ENCODE measurements around the gene ZFP92.

The ZFP92 gene

DNA sequence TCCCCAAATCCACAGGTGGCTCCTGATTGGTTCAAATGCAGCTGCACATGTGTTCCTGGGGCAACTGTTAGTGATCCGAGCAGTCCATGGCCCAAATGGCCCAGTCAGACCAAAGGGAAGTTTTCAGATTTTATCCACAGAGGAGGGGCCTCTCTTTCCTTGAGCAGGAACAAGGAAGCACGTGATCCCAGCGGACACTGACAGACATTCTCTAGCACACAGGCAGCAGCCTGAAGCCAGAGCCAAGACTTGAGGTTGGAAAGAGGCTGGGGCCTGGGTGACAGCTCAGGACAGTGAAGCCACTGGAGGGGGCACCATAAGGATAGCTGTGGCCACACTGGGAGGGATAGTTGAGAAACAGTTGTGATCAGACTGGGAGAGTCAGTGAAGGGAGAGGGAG is 3.5 kb upstream of the ZFP92 start:
- no peak overlapping the region for H2AFZ ChIP-seq (ENCODE audit: low read length)
- no peak overlapping the region for H3K27ac ChIP-seq (ENCODE audit: low read length)
- H3F3A ChIP-seq (ENCODE audit: insufficient read depth, low read length) = no peaks in the 10 kb centered on the region
- no peaks in the 10 kb centered on the region for H3K9me3 ChIP-seq (replicated peaks; ENCODE audit: insufficient read depth, low read length)
- no peak for DNase-seq
- peaks cover 24% of the 10 kb centered on the region; the same call in 1 of the 2 replicates for H3K27me3 ChIP-seq (replicated peaks; ENCODE audit: insufficient read depth, low read length)
- H3K79me2 ChIP-seq (ENCODE audit: low read length) = no peaks in the 10 kb centered on the region
- no peaks in the 10 kb centered on the region for H3K4me1 ChIP-seq (ENCODE audit: low read length)
- H4K20me1 ChIP-seq (ENCODE audit: insufficient read depth, low read length) = no peaks in the 10 kb centered on the region
- no peaks in the 10 kb centered on the region for H3K36me3 ChIP-seq (replicated peaks; ENCODE audit: insufficient read depth, low read length)
- no peak overlapping the region for H3K4me3 ChIP-seq (ENCODE audit: low read length)
- H3K9ac ChIP-seq (ENCODE audit: low read length) = no peak overlapping the region
- TF ChIP-seq, protein P1, sequence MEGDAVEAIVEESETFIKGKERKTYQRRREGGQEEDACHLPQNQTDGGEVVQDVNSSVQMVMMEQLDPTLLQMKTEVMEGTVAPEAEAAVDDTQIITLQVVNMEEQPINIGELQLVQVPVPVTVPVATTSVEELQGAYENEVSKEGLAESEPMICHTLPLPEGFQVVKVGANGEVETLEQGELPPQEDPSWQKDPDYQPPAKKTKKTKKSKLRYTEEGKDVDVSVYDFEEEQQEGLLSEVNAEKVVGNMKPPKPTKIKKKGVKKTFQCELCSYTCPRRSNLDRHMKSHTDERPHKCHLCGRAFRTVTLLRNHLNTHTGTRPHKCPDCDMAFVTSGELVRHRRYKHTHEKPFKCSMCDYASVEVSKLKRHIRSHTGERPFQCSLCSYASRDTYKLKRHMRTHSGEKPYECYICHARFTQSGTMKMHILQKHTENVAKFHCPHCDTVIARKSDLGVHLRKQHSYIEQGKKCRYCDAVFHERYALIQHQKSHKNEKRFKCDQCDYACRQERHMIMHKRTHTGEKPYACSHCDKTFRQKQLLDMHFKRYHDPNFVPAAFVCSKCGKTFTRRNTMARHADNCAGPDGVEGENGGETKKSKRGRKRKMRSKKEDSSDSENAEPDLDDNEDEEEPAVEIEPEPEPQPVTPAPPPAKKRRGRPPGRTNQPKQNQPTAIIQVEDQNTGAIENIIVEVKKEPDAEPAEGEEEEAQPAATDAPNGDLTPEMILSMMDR (IDR thresholded peaks at IDR 0.05; ENCODE audit: low read length) = no peak
- no peak for TF ChIP-seq EZH2phosphoT487 (IDR thresholded peaks at IDR 0.05; ENCODE audit: low read length)
- no peak for TF ChIP-seq EZH2 (optimal IDR thresholded peaks at IDR 0.05; ENCODE audit: low read depth, low read length)
- no peak overlapping the region for H3K4me2 ChIP-seq (ENCODE audit: low read depth, low read length)
- H3K9me2 ChIP-seq (replicated peaks; ENCODE audit: insufficient read depth, low read length) = no peaks in the 10 kb centered on the region

DNA sequence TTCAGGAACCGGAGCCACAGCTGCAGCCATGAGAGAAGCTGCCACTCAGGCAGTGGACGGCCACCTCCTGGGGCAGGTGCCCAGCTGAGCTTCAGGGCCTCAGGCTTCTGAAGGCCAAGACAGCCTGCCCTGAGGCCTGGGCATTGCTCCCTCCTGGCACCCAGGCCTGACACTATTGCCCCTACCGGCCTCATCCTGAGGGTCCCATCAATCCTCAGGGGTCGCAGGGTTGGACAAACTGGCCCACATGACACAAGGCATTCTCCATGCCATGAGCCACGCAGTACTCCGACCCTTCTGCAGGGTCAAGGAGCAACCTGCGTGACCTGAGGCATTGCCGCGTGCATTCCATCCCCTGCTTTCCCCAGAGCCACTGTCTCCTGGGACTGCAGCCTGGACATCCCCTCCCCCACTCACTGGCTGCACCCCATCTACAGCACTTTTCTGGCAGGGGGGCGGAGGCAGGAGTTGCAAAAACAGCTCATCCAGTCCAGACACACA is 3.0 kb upstream of the ZFP92 start:
- Histone ChIP-seq H3K9ac (ENCODE audit: low read length) (no peak overlapping the region), H3K27me3 (replicated peaks; ENCODE audit: insufficient read depth, low read length) (peaks cover 24% of the 10 kb centered on the region; the same call in 1 of the 2 replicates)
- no peak for TF ChIP-seq EZH2phosphoT487 (IDR thresholded peaks at IDR 0.05; ENCODE audit: low read length)
- no peak for TF ChIP-seq EZH2 (optimal IDR thresholded peaks at IDR 0.05; ENCODE audit: low read depth, low read length)
- TF ChIP-seq, protein P1 (IDR thresholded peaks at IDR 0.05; ENCODE audit: low read length) = no peak

DNA sequence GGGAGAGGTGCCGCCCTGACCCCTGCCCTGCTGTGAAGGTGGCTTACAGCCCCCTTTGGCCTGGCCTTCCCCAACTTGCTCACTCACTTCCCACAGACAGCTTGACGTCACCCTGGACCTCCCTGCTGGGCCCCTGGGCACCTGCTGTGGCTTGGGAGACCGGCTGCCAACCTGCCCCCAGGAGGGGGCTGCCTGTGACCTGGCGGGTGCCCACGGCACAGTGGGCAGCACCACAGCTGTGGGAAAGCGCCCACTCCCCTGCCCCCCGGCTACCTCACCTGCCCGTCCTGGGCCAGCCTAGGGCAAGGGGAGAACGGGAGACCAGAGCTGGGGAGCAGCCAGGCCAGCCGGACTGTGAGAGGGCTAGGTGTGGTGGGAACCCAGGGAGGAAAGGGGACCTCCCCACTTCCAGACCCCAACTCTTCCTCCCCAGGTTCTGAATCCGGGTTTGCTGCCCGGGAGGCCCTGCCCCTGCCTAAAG is 2.4 kb upstream of the ZFP92 start:
- Histone ChIP-seq H3K27me3 (replicated peaks; ENCODE audit: insufficient read depth, low read length) (peaks cover 24% of the 10 kb centered on the region; the same call in 1 of the 2 replicates), H3K9ac (ENCODE audit: low read length) (no peak overlapping the region), H3K9me2 (replicated peaks; ENCODE audit: insufficient read depth, low read length) (no peaks in the 10 kb centered on the region), H4K20me1 (ENCODE audit: insufficient read depth, low read length) (no peaks in the 10 kb centered on the region), H3K4me2 (ENCODE audit: low read depth, low read length) (no peak overlapping the region), H3K4me1 (ENCODE audit: low read length) (no peaks in the 10 kb centered on the region), H3K79me2 (ENCODE audit: low read length) (no peaks in the 10 kb centered on the region), H2AFZ (ENCODE audit: low read length) (no peak overlapping the region), H3F3A (ENCODE audit: insufficient read depth, low read length) (no peaks in the 10 kb centered on the region), H3K27ac (ENCODE audit: low read length) (no peak overlapping the region), H3K36me3 (replicated peaks; ENCODE audit: insufficient read depth, low read length) (no peaks in the 10 kb centered on the region), H3K9me3 (replicated peaks; ENCODE audit: insufficient read depth, low read length) (no peaks in the 10 kb centered on the region), H3K4me3 (ENCODE audit: low read length) (no peak overlapping the region)
- no peak for TF ChIP-seq EZH2phosphoT487 (IDR thresholded peaks at IDR 0.05; ENCODE audit: low read length)
- TF ChIP-seq, protein P1 (IDR thresholded peaks at IDR 0.05; ENCODE audit: low read length) = no peak
- no peak for TF ChIP-seq EZH2 (optimal IDR thresholded peaks at IDR 0.05; ENCODE audit: low read depth, low read length)
- no peak for DNase-seq

More for the DNA sequence above, 3.0 kb upstream of the ZFP92 start:
- Histone ChIP-seq H3K9me2 (replicated peaks; ENCODE audit: insufficient read depth, low read length) (no peaks in the 10 kb centered on the region), H2AFZ (ENCODE audit: low read length) (no peak overlapping the region), H3K27ac (ENCODE audit: low read length) (no peak overlapping the region), H3K4me1 (ENCODE audit: low read length) (no peaks in the 10 kb centered on the region), H4K20me1 (ENCODE audit: insufficient read depth, low read length) (no peaks in the 10 kb centered on the region), H3K9me3 (replicated peaks; ENCODE audit: insufficient read depth, low read length) (no peaks in the 10 kb centered on the region), H3K4me3 (ENCODE audit: low read length) (no peak overlapping the region), H3K36me3 (replicated peaks; ENCODE audit: insufficient read depth, low read length) (no peaks in the 10 kb centered on the region), H3F3A (ENCODE audit: insufficient read depth, low read length) (no peaks in the 10 kb centered on the region), H3K4me2 (ENCODE audit: low read depth, low read length) (no peak overlapping the region), H3K79me2 (ENCODE audit: low read length) (no peaks in the 10 kb centered on the region)
- DNase-seq = no peak

All from MM.1S (cell line).